ENCODE results near the gene CFAP141. TPM values are rescaled to one million over a fixed set of nuclear protein-coding genes. Genes with fewer than 3 reads are reported as not detected.
"Not testable (repeated sequence)": the region's sequence is repeated elsewhere in the genome, so short reads cannot be mapped to it uniquely, and the experiment has no call there.

CFAP141 gene
- total RNA-seq, 1 donor from 2014 or later = not detected

GRCh38 chr1:154208677-154209388 is 2.7 kb upstream of the CFAP141 start:
- H3K4me1 Mint-ChIP-seq (ENCODE audit: low read depth) = peaks cover 1% of the 10 kb centered on the region
- H3K27me3 Mint-ChIP-seq = no peaks in the 10 kb centered on the region
- no peak for TF ChIP-seq CTCF (IDR thresholded peaks at IDR 0.05; ENCODE audit: unreplicated experiment)
- peaks cover 36% of the 10 kb centered on the region for H3K36me3 Mint-ChIP-seq (ENCODE audit: insufficient read depth)
- no peak overlapping the region for H3K4me3 Mint-ChIP-seq (ENCODE audit: low read depth)
- no peaks in the 10 kb centered on the region for H3K9me3 Mint-ChIP-seq (ENCODE audit: low read depth)
- no peak overlapping the region for H3K27ac Mint-ChIP-seq
- no peak for DNase-seq (ENCODE audit: low spot score, unreplicated experiment)

- TF ChIP-seq CTCF (IDR thresholded peaks at IDR 0.05; ENCODE audit: unreplicated experiment) = no peak
- Mint-ChIP-seq H3K4me3 (ENCODE audit: low read depth) (no peak overlapping the region), H3K9me3 (ENCODE audit: low read depth) (no peaks in the 10 kb centered on the region), H3K27me3 (no peaks in the 10 kb centered on the region), H3K36me3 (ENCODE audit: insufficient read depth) (peaks cover 30% of the 10 kb centered on the region), H3K4me1 (ENCODE audit: low read depth) (peaks cover 1% of the 10 kb centered on the region), H3K27ac (peak overlapping the region; percentile 37)
- no peak for DNase-seq (ENCODE audit: low spot score, unreplicated experiment)
These were observed 1.1 kb upstream of the CFAP141 start for GRCh38 chr1:154207262-154207661.

- H3K4me1 Mint-ChIP-seq (ENCODE audit: low read depth); H3K4me3 Mint-ChIP-seq (ENCODE audit: low read depth); H3K27me3 Mint-ChIP-seq; DNase-seq (ENCODE audit: low spot score, unreplicated experiment); H3K9me3 Mint-ChIP-seq (ENCODE audit: low read depth): not testable (repeated sequence)
- peaks cover 25% of the 10 kb centered on the region for H3K36me3 Mint-ChIP-seq (ENCODE audit: insufficient read depth)
- H3K27ac Mint-ChIP-seq = peak overlapping the region; percentile 9
These were observed 355 bp downstream of the CFAP141 start for GRCh38 chr1:154205778-154206177.

- no peak for DNase-seq (ENCODE audit: low spot score, unreplicated experiment)
- Mint-ChIP-seq H3K36me3 (ENCODE audit: insufficient read depth) (no peaks in the 10 kb centered on the region), H3K27ac (no peak overlapping the region), H3K9me3 (ENCODE audit: low read depth) (no peaks in the 10 kb centered on the region), H3K27me3 (no peaks in the 10 kb centered on the region), H3K4me1 (ENCODE audit: low read depth) (peaks cover 16% of the 10 kb centered on the region), H3K4me3 (ENCODE audit: low read depth) (no peak overlapping the region)
- TF ChIP-seq CTCF (IDR thresholded peaks at IDR 0.05; ENCODE audit: unreplicated experiment) = no peak
These were observed 6.6 kb downstream of the CFAP141 start for GRCh38 chr1:154199563-154199879.

GRCh38 chr1:154198756-154199562 is 7.2 kb downstream of the CFAP141 start:
- peak; percentile 19 for DNase-seq (ENCODE audit: low spot score, unreplicated experiment)
- H3K27me3 Mint-ChIP-seq = peaks cover 3% of the 10 kb centered on the region

More at GRCh38 chr1:154198756-154199562, 7.2 kb downstream of the CFAP141 start:
- no peaks in the 10 kb centered on the region for H3K9me3 Mint-ChIP-seq (ENCODE audit: low read depth)
- H3K27ac Mint-ChIP-seq = no peak overlapping the region
- peaks cover 16% of the 10 kb centered on the region for H3K4me1 Mint-ChIP-seq (ENCODE audit: low read depth)
- H3K36me3 Mint-ChIP-seq (ENCODE audit: insufficient read depth) = no peaks in the 10 kb centered on the region
- peak; percentile 62 for TF ChIP-seq CTCF (IDR thresholded peaks at IDR 0.05; ENCODE audit: unreplicated experiment)
- no peak overlapping the region for H3K4me3 Mint-ChIP-seq (ENCODE audit: low read depth)

Data from progenitor cell of endocrine pancreas (in vitro differentiated cells).